Psoas muscle (tissue), 8 donors: ENCODE results near the gene TARBP1. TPM values are rescaled to one million over a fixed set of nuclear protein-coding genes. Genes with fewer than 3 reads are reported as not detected.

Experiments used
- ATAC-seq, 4 donors: fragments of 200-7000 bp; cut with Tn5 transposase; one replicate each; pipeline ENCODE4 v1.9.1; 2020; ENCODE audit warnings: moderate library complexity in 3 of 4, mild to moderate bottlenecking in 2 of 4
- DNase-seq, 2 donors: peaks; one replicate each; pipeline ENCODE4 v3.0.0-alpha.2; 2020
- H3K27ac ChIP-seq: fragments of 200-600 bp; one replicate; pipeline ENCODE4 v1.8.0; 2022
- H3K27me3 ChIP-seq, 3 donors: fragments of 200-600 bp in 1 of 3; one replicate each; pipeline versions ENCODE4 v1.6.1 to v1.8.0; 2013 to 2022; ENCODE audit warnings: low read length in 2 of 3, mild to moderate bottlenecking in 2 of 3, moderate library complexity in 1 of 3; ENCODE audit not compliant: insufficient read depth in 3 of 3
- H3K36me3 ChIP-seq, 2 donors: fragments of 200-600 bp in 1 of 2; one replicate each; pipeline versions ENCODE4 v1.6.1 to v1.8.0; 2013 to 2022; ENCODE audit warnings: low read depth in 1 of 2, mild to moderate bottlenecking in 1 of 2, moderate library complexity in 1 of 2; ENCODE audit not compliant: insufficient read depth in 1 of 2
- H3K4me1 ChIP-seq: fragments of 200-600 bp; one replicate; pipeline ENCODE4 v1.8.0; 2022
- H3K4me3 ChIP-seq: fragments of 200-600 bp; one replicate; pipeline ENCODE4 v1.8.0; 2022; ENCODE audit warnings: mild to moderate bottlenecking
- H3K9me3 ChIP-seq: fragments of 200-600 bp; one replicate; pipeline ENCODE4 v1.8.0; 2022
- WGBS, 3 donors: extraction: QIAGEN DNeasy Blood & Tissue Kit; methylation state at CpG; one replicate each; pipeline versions ENCODE4 v1.1.6 to v1.1.7; 2013; 5-methylcytosine and 5-hydroxymethylcytosine counted together
- intact Hi-C, 2 donors: fragments of 100-400 bp; cut with DNase I; formaldehyde crosslinking; loops; one replicate each; pipeline versions ENCODE4 v1.11.0 to v1.14.2; 2022
- polyA plus RNA-seq, 3 donors: library from polyadenylated mRNA; stranded (reverse); fragments of 200-250 nt; gene quantifications; one replicate each; pipeline ENCODE4 v1.2.3, GENCODE V29; 2013
- total RNA-seq, 4 donors: library from RNA; stranded (reverse); fragmentation: NEBNext Ultra II Directional in 2 of 4; extraction: Animal tissue kit (Norgen Biotek cat#: 25700) in 2 of 4; gene quantifications; one replicate each; pipeline versions ENCODE4 v1.2.1 to v1.2.4, GENCODE V29; 2021 to 2023
- TF ChIP-seq, protein P1 (sequence below): fragments of 200-600 bp; IDR thresholded peaks from one replicate; pipeline ENCODE4 v1.8.0; 2022; ENCODE audit warnings: antibody characterized with exemption
- donor health status: healthy with polysubstance abuse.
- donor health status: DM: no; HTN: no; CAD: no; lungs with moderate emphysema.
- donor health status: Bipolar disorder and iron deficiency.
- donor health status: healthy.
- donor health status: DM: yes; HTN: yes; CAD: no.
- donor health status: DM: no; HTN: no; CAD: no.
- donor health status: DM: no; HTN: no; CAD: no.
- donor health status: DM: yes; HTN: yes; CAD: no.

The TARBP1 gene
- total and polyA plus RNA-seq, 7 donors = 5.8 to 10.5 (median 8.5) TPM

DNA sequence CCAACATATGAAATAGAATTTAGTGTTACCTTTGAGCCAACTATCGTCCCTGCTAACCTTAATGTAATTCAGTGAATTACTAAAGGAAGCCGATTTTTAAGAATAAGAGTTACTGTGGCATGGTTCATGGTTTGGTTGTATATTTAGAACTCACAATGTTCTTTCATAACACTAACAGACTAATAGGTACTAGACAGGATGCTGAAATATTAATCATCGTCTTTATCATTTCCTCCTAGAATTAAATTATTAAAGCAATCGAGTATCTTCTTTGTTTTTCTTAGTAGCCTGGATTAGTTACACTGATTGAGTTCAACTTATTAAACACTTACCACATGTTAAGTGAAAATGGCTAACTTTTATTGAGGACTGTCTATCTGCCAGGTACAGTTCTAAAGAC, 47.7 kb downstream of the TARBP1 start:
- no peak overlapping the region for H3K27ac ChIP-seq
- H3K4me1 ChIP-seq = no peaks in the 10 kb centered on the region
- WGBS, 3 donors = 84 to 88% (median 86%) methylated on average over 4 of the region's 4 CpGs
- TF ChIP-seq, protein P1, sequence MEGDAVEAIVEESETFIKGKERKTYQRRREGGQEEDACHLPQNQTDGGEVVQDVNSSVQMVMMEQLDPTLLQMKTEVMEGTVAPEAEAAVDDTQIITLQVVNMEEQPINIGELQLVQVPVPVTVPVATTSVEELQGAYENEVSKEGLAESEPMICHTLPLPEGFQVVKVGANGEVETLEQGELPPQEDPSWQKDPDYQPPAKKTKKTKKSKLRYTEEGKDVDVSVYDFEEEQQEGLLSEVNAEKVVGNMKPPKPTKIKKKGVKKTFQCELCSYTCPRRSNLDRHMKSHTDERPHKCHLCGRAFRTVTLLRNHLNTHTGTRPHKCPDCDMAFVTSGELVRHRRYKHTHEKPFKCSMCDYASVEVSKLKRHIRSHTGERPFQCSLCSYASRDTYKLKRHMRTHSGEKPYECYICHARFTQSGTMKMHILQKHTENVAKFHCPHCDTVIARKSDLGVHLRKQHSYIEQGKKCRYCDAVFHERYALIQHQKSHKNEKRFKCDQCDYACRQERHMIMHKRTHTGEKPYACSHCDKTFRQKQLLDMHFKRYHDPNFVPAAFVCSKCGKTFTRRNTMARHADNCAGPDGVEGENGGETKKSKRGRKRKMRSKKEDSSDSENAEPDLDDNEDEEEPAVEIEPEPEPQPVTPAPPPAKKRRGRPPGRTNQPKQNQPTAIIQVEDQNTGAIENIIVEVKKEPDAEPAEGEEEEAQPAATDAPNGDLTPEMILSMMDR = no peak
- no peaks in the 10 kb centered on the region for H3K27me3 ChIP-seq
- H3K9me3 ChIP-seq = no peaks in the 10 kb centered on the region
- no peak overlapping the region for H3K4me3 ChIP-seq
- ATAC-seq (no peak), DNase-seq (no peak)
- intact Hi-C loops = no loop called here
- H3K36me3 ChIP-seq = peaks cover 4 to 59% of the 10 kb centered on the region in 2 donors

DNA sequence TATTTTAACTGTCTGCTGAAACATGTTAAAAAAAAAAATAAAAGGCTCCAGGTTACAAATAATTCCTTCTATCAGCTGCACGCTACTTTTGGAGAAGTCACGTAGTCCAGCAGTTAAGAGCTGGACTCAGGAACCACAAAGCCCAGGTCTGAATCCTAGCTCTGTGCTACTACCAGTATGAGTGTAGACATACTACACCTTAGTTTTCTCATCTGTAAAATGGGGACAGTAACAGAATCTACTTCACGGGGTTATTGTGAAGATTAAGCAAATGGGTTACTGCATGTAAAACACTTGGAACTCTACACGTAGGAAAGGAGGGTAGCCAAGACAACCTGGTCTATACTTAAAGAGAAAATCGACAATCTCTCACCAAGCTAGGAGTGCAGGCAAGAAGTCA, 48.3 kb downstream of the TARBP1 start:
- Histone ChIP-seq H3K4me1 (no peaks in the 10 kb centered on the region), H3K27ac (no peak overlapping the region), H3K9me3 (no peaks in the 10 kb centered on the region), H3K4me3 (no peak overlapping the region), H3K36me3 (peaks cover 4 to 63% of the 10 kb centered on the region in 2 donors), H3K27me3 (no peaks in the 10 kb centered on the region)
- ATAC-seq (no peak), DNase-seq (no peak)
- TF ChIP-seq, protein P1 = no peak
- intact Hi-C loops = no loop called here
- WGBS, 3 donors = 94 to 99% (median 97%) methylated on average over 5 of the region's 5 CpGs

DNA sequence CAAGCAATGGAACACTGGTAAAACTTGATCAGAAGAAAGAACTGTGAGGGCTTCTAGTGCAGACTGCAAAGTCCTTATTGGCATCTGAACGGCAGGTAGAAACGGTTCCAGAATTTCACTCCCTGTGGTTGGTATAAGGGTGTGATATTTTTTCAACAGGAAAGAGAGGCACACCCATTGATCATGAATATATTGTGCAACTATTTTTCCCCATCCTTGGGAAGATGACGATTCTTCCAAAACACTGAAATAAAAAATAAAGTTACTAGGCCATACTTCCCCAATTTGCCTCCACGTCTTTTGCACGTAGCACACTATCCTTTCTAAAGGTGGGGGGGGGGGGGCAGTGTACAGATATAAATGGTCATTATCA, 49.6 kb downstream of the TARBP1 start:
- no peak for ATAC-seq
- H3K9me3 ChIP-seq = no peaks in the 10 kb centered on the region
- H3K4me1 ChIP-seq = no peaks in the 10 kb centered on the region
- TF ChIP-seq, protein P1 = no peak
- H3K27me3 ChIP-seq = no peaks in the 10 kb centered on the region
- intact Hi-C loops = no loop called here
- 86 to 90% (median 90%) methylated on average over 5 of the region's 5 CpGs for WGBS, 3 donors
- no peak for DNase-seq
- no peak overlapping the region for H3K4me3 ChIP-seq
- H3K27ac ChIP-seq = no peak overlapping the region
- H3K36me3 ChIP-seq = peaks cover 6 to 76% of the 10 kb centered on the region in 2 donors

DNA sequence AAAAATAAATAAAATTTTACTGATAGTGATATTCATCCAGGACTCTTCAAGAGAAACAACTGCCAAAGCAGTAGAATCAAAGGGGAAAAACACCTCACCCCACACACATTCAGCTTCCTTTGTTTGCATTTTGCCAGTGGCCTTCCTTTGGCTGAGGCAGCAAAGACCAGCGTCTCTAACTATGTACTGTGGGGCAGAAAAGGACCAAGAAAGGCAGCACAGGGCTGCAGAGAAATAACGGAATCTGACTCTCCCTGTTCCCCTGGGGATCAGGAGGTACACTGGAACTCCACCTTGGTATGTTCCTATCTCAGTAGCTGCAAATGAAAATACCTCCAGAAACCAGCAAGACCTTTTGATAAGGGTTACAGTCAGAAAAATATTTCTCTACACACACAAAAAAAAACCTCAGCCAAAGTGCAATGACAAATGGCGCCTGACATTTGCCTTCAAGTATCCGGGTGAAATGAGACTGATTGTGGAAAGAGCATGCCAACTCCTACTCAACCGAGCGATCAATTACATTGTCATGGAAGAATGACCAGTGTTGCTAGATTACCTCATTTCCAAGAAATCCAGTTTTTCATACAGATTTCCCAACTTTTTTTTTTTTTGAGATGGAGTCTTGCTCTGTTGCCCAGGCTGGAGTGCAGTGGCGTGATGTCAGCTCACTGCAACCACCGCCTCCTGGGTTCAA, 50.9 kb downstream of the TARBP1 start:
- intact Hi-C loops = no loop called here
- H3K4me1 ChIP-seq = no peaks in the 10 kb centered on the region
- 80 to 88% (median 83%) methylated on average over 8 of the region's 8 CpGs for WGBS, 3 donors
- DNase-seq (no peak), ATAC-seq (no peak)
- no peak overlapping the region for H3K27ac ChIP-seq
- TF ChIP-seq, protein P1 = no peak
- peaks cover 6 to 81% of the 10 kb centered on the region in 2 donors for H3K36me3 ChIP-seq
- H3K4me3 ChIP-seq = no peak overlapping the region
- H3K9me3 ChIP-seq = no peaks in the 10 kb centered on the region
- no peaks in the 10 kb centered on the region for H3K27me3 ChIP-seq

DNA sequence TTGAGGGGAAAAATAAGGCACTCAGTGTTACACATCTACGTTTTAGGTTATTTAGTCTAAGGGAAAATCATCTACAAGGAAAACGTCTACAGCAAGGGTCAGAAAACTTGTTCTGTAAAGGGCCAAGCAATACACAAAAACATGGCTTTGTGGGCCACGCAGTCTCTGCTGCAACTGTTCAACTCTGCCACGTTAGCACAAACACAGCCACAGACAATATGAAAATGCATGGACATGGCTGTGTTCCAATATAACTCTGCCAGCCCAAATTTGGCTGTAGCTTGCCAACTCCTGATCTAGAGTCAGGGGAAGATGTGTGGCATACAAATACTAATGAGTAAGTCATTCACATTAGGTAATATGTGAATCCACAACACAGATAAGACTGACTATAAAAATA, 65.0 kb downstream of the TARBP1 start:
- Histone ChIP-seq H3K4me1 (no peaks in the 10 kb centered on the region), H3K27me3 (no peaks in the 10 kb centered on the region), H3K36me3 (peaks cover 9 to 93% of the 10 kb centered on the region in 2 donors), H3K4me3 (no peak overlapping the region), H3K9me3 (no peaks in the 10 kb centered on the region), H3K27ac (no peak overlapping the region)
- intact Hi-C loops = no loop called here
- TF ChIP-seq, protein P1 = no peak
- DNase-seq = no peak
- 73 to 85% (median 81%) methylated on average over 4 of the region's 4 CpGs for whole genome bisulfite sequencing, 3 donors
- ATAC-seq = no peak
